MG63 (cell line): ENCODE results near the gene HOXA6. TPM values are rescaled to one million over a fixed set of nuclear protein-coding genes. Genes with fewer than 3 reads are reported as not detected.

Source experiments
- DNase-seq: peaks from one replicate; pipeline ENCODE4 v3.0.0-alpha.2; 2020
- H3K27me3 ChIP-seq: fragments of 250-450 bp; sonication (Bioruptor Pico); 2 replicates; pipeline ENCODE4 v1.5.1; 2020; ENCODE audit warnings: mild to moderate bottlenecking, moderate library complexity
- H3K36me3 ChIP-seq: fragments of 250-450 bp; sonication (Bioruptor Pico); 2 replicates; pipeline ENCODE4 v1.5.1; 2020; ENCODE audit warnings: mild to moderate bottlenecking, moderate library complexity
- H3K4me3 ChIP-seq: fragments of 250-450 bp; sonication (Bioruptor Pico); 2 replicates; pipeline ENCODE4 v1.5.1; 2020; ENCODE audit warnings: mild to moderate bottlenecking, moderate library complexity
- H3K9me3 ChIP-seq: fragments of 250-450 bp; sonication (Bioruptor Pico); 2 replicates; pipeline ENCODE4 v1.5.1; 2020; ENCODE audit warnings: mild to moderate bottlenecking, moderate library complexity
- total RNA-seq: library from RNA; depleted of rRNA; stranded (reverse); fragments of >200 nt; shearing (Covaris generic); gene quantifications from 2 replicates; pipeline ENCODE4 v1.2.3, GENCODE V29; 2014; ENCODE audit warnings: low replicate concordance

The HOXA6 gene
- total RNA-seq, 1 experiment from 2014 or later = 0.82 TPM

GRCh38 chr7:27186668-27187474, 39.3 kb upstream of the HOXA6 start:
- Histone ChIP-seq H3K27me3 (no peaks in the 10 kb centered on the region), H3K36me3 (no peaks in the 10 kb centered on the region), H3K4me3 (no peak overlapping the region), H3K9me3 (no peaks in the 10 kb centered on the region)
- no peak for DNase-seq

- Histone ChIP-seq H3K4me3 (no peak overlapping the region), H3K27me3 (no peaks in the 10 kb centered on the region), H3K9me3 (no peaks in the 10 kb centered on the region), H3K36me3 (no peaks in the 10 kb centered on the region)
- DNase-seq = no peak
These were observed 38.5 kb upstream of the HOXA6 start for GRCh38 chr7:27185854-27186667.

GRCh38 chr7:27185013-27185853, 37.7 kb upstream of the HOXA6 start, which contains the start of gene HOXA11:
Gene HOXA11 (minus strand): TSS chr7:27185232. CDS start chr7:27185144, 88 bp downstream.
- no peak for DNase-seq

GRCh38 chr7:27184337-27185012, 36.9 kb upstream of the HOXA6 start:
- Histone ChIP-seq H3K27me3 (no peaks in the 10 kb centered on the region), H3K9me3 (no peaks in the 10 kb centered on the region), H3K36me3 (no peaks in the 10 kb centered on the region), H3K4me3 (peak overlapping the region; percentile 51)
- DNase-seq = peak; percentile 60

More at GRCh38 chr7:27185013-27185853, 37.7 kb upstream of the HOXA6 start, which contains the start of gene HOXA11:
- H3K27me3 ChIP-seq = no peaks in the 10 kb centered on the region
- H3K4me3 ChIP-seq = peak within 1 kb of the TSS; percentile 51
- H3K9me3 ChIP-seq = no peaks in the 10 kb centered on the region
- no peaks in the 10 kb centered on the region for H3K36me3 ChIP-seq

GRCh38 chr7:27183682-27184336, 36.2 kb upstream of the HOXA6 start:
- Histone ChIP-seq H3K27me3 (no peaks in the 10 kb centered on the region), H3K4me3 (peak overlapping the region; percentile 51), H3K9me3 (no peaks in the 10 kb centered on the region), H3K36me3 (no peaks in the 10 kb centered on the region)
- DNase-seq = no peak

GRCh38 chr7:27182861-27183681, 35.5 kb upstream of the HOXA6 start:
- peak overlapping the region; percentile 51 for H3K4me3 ChIP-seq
- DNase-seq = no peak
- no peaks in the 10 kb centered on the region for H3K36me3 ChIP-seq
- no peaks in the 10 kb centered on the region for H3K9me3 ChIP-seq
- no peaks in the 10 kb centered on the region for H3K27me3 ChIP-seq

- Histone ChIP-seq H3K27me3 (no peaks in the 10 kb centered on the region), H3K4me3 (no peak overlapping the region), H3K36me3 (no peaks in the 10 kb centered on the region; the same call in 1 of the 2 replicates), H3K9me3 (no peaks in the 10 kb centered on the region)
- DNase-seq = no peak
These were observed 34.8 kb upstream of the HOXA6 start for GRCh38 chr7:27182285-27182841.

- peaks cover 4% of the 10 kb centered on the region for H3K36me3 ChIP-seq
- no peak for DNase-seq
- H3K27me3 ChIP-seq = no peaks in the 10 kb centered on the region
- H3K4me3 ChIP-seq = no peak overlapping the region
- H3K9me3 ChIP-seq = no peaks in the 10 kb centered on the region
These were observed 34.3 kb upstream of the HOXA6 start for GRCh38 chr7:27181795-27182275.

GRCh38 chr7:27180431-27181420, 33.2 kb upstream of the HOXA6 start:
- peaks cover 10% of the 10 kb centered on the region for H3K36me3 ChIP-seq
- H3K27me3 ChIP-seq = no peaks in the 10 kb centered on the region
- DNase-seq = no peak
- no peak overlapping the region for H3K4me3 ChIP-seq
- no peaks in the 10 kb centered on the region for H3K9me3 ChIP-seq

- H3K9me3 ChIP-seq = no peaks in the 10 kb centered on the region
- H3K27me3 ChIP-seq = no peaks in the 10 kb centered on the region
- DNase-seq = peak; percentile 81
- H3K4me3 ChIP-seq = peak overlapping the region; percentile 51
- peaks cover 10% of the 10 kb centered on the region for H3K36me3 ChIP-seq
These were observed 32.2 kb upstream of the HOXA6 start for GRCh38 chr7:27179503-27180430.

GRCh38 chr7:27179030-27179429, 31.5 kb upstream of the HOXA6 start:
- H3K27me3 ChIP-seq = no peaks in the 10 kb centered on the region
- H3K9me3 ChIP-seq = no peaks in the 10 kb centered on the region
- DNase-seq = no peak
- peaks cover 10% of the 10 kb centered on the region for H3K36me3 ChIP-seq
- peak overlapping the region; percentile 51 for H3K4me3 ChIP-seq

- peak overlapping the region; percentile 51 for H3K4me3 ChIP-seq
These were observed 30.8 kb upstream of the HOXA6 start for GRCh38 chr7:27178366-27178765.

More at GRCh38 chr7:27178366-27178765, 30.8 kb upstream of the HOXA6 start:
- H3K27me3 ChIP-seq = no peaks in the 10 kb centered on the region
- DNase-seq = peak; percentile 57
- peaks cover 10% of the 10 kb centered on the region for H3K36me3 ChIP-seq
- no peaks in the 10 kb centered on the region for H3K9me3 ChIP-seq
